Breast epithelium (tissue), 3 donors: ENCODE data around the gene UMAD1.

ENCODE experiments used
- CTCF ChIP-seq, 3 donors: fragments of 450-650 bp; IDR thresholded peaks; one replicate each; pipeline ENCODE4 v1.5.1; 2016 to 2017; ENCODE audit warnings: antibody characterized with exemption in 3 of 3, mild to moderate bottlenecking in 3 of 3, moderate library complexity in 3 of 3
- POLR2A ChIP-seq: fragments of 450-650 bp; IDR thresholded peaks from one replicate; pipeline ENCODE4 v1.6.1; 2016; ENCODE audit warnings: antibody characterized with exemption, mild to moderate bottlenecking, moderate library complexity

DNA sequence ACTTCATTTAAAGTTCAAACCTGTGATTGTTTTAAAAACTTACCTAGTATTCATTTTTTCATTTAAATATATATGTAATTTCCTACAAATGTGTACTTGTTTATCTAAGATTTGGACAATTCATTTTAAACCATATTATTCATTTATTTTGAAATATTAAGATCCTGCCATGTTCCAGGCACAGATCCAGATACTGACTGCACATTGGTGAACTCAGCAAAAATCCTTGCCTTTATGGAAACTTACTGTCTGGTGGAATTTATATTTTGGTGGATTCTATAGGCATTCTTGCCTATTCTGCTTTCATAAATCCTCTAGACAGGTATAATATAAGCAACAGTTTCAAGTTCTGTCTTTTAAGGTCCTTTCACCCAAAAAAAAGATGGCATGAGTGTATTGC is 126.1 kb downstream of the UMAD1 start:
- TF ChIP-seq CTCF (IDR thresholded peaks at IDR 0.05) (no peak), POLR2A (no peak)
